LNCaP clone FGC (cell line): Measurements from ENCODE around the gene B4GALT5.

Experiments
- DNase-seq: peaks from one replicate; pipeline ENCODE4 v3.0.0-alpha.2; 2011; ENCODE audit warnings: low read depth
- H3K4me3 ChIP-seq: 2 replicates; pipeline ENCODE4 v1.5.1; 2011; ENCODE audit warnings: mild to moderate bottlenecking, low read depth, low read length, control low read depth
- TF ChIP-seq, protein P1 (sequence below): IDR thresholded peaks from 2 replicates; pipeline ENCODE4 v1.5.1; 2012; ENCODE audit warnings: mild to moderate bottlenecking; ENCODE audit not compliant: control insufficient read depth, insufficient read depth; ENCODE audit errors: extremely low read depth

The B4GALT5 gene

DNA sequence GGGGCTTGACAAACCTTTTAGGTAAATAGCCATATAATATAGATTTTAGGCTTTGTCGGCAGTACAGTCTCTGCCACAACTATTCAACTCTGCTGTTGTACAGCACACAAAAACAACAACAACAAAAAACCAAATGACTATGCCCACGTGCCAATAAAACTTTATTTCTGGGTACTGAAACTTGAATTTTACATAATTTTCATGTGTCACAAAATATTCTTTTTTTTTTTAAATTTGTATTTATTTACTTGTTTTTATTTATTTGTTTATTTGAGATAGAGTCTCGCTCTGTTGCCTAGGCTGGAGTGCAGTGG, 34.8 kb upstream of the B4GALT5 start:
- TF ChIP-seq, protein P1, sequence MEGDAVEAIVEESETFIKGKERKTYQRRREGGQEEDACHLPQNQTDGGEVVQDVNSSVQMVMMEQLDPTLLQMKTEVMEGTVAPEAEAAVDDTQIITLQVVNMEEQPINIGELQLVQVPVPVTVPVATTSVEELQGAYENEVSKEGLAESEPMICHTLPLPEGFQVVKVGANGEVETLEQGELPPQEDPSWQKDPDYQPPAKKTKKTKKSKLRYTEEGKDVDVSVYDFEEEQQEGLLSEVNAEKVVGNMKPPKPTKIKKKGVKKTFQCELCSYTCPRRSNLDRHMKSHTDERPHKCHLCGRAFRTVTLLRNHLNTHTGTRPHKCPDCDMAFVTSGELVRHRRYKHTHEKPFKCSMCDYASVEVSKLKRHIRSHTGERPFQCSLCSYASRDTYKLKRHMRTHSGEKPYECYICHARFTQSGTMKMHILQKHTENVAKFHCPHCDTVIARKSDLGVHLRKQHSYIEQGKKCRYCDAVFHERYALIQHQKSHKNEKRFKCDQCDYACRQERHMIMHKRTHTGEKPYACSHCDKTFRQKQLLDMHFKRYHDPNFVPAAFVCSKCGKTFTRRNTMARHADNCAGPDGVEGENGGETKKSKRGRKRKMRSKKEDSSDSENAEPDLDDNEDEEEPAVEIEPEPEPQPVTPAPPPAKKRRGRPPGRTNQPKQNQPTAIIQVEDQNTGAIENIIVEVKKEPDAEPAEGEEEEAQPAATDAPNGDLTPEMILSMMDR: no peak
- no peak overlapping the region for H3K4me3 ChIP-seq

DNA sequence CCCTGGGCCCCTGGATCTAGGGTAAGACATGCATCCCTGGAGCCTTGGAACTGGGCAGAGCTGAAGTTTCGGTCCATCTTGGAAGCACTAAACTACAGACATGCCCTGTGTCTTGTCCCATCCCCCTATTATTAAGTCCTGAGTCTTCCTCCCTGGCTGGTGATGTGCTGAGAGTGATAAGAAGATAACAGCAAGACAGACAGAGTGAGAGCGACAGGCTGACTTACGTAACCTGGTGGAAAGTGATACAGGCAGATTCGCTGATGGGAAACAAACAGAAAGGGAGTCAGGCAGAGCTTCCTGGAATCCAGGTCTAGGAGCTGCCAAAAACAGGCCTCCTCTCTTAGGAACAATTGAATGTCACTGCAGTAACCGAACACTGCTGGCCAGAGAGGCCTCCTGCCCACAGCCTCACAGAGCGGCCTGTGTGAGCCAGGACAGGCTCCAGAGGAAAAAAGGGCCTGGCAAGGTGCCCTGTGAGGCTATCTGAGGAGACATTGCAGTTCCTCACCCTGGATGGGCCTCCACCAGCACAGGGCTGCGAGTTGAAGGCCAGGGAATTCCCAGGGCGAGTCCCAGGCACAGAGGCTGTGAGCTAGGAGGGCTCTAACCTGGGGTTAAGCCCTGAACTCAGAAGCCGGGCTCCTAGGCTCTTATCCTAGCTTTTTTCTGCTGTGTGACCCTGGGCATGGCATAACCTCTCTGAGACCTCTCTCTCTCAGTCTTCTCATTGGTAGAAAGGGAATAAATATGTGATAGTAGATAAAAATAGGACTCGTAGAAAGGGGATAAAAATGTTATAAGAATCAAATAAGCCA, 34.2 kb upstream of the B4GALT5 start:
- TF ChIP-seq, protein P1: no peak
- no peak overlapping the region for H3K4me3 ChIP-seq
- DNase-seq: no peak

More for the DNA sequence above, 34.8 kb upstream of the B4GALT5 start:
- DNase-seq: no peak

GRCh38 chr20:49742948-49743347, 29.3 kb upstream of the B4GALT5 start:
- no peak for DNase-seq
- H3K4me3 ChIP-seq: no peak overlapping the region
- TF ChIP-seq, protein P1: no peak

GRCh38 chr20:49741977-49742376, 28.3 kb upstream of the B4GALT5 start:
- TF ChIP-seq, protein P1: no peak
- DNase-seq: no peak
- no peak overlapping the region for H3K4me3 ChIP-seq

DNA sequence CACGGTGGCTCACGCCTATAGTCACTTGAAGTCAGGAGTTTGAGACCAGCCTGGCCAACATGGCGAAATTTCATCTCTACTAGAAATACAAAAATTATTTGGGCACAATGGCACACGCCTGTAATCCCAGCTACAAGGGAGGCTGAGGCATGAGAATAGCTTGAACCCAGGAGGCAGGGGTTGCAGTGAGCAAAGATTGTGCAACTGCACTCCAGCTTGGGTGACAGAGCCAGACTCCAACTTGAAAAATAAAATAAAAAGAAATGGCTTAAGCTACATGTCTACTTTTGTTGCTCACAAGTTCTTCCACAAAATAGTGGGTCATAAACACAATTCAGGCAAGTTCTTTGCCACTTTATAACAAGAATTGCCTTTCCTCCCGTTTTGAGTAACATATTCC, 27.1 kb upstream of the B4GALT5 start:
- TF ChIP-seq, protein P1: no peak
- H3K4me3 ChIP-seq: no peak overlapping the region
- DNase-seq: no peak

GRCh38 chr20:49739042-49739441, 25.4 kb upstream of the B4GALT5 start:
- TF ChIP-seq, protein P1: no peak
- DNase-seq: no peak

DNA sequence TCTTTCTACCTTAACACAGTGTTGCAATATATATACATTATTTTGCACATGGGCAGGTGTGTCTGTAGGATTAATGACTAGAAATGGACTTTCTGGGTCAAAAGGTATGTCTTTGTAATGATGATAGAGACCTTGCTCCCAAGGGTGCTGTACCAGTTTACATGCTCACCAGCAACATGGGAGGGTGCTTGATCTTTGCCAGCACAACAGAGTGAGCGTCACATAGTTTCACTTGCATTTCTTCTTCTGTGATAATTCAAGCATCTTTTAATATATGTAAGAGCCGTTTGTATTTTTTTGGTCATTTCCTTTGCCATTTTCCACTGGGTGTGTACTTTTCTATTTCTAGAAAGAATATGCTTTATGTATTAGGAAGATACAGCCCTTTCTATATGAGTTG, 23.6 kb upstream of the B4GALT5 start:
- TF ChIP-seq, protein P1: no peak
- no peak for DNase-seq
- no peak overlapping the region for H3K4me3 ChIP-seq

More at GRCh38 chr20:49739042-49739441, 25.4 kb upstream of the B4GALT5 start:
- H3K4me3 ChIP-seq: no peak overlapping the region
